ENCODE data around the gene MYO6.

MYO6 gene

GRCh38 chr6:75766387-75766786 is 17.3 kb downstream of the MYO6 start:
- DNase-seq (ENCODE audit: low spot score), result no peak

- no peak for DNase-seq (ENCODE audit: low spot score)
Observed at GRCh38 chr6:75770844-75771243, 21.8 kb downstream of the MYO6 start.

- no peak for DNase-seq (ENCODE audit: low spot score)
Observed at GRCh38 chr6:75775219-75775618, 26.2 kb downstream of the MYO6 start.

- no peak for DNase-seq (ENCODE audit: low spot score)
Observed at GRCh38 chr6:75776461-75776860, 27.4 kb downstream of the MYO6 start.

- DNase-seq (ENCODE audit: low spot score), result no peak
Observed at GRCh38 chr6:75778757-75779156, 29.7 kb downstream of the MYO6 start.

GRCh38 chr6:75786152-75786551 is 37.1 kb downstream of the MYO6 start:
- no peak for DNase-seq (ENCODE audit: low spot score)

- DNase-seq (ENCODE audit: low spot score), result no peak
Observed at GRCh38 chr6:75788894-75789293, 39.9 kb downstream of the MYO6 start.

GRCh38 chr6:75791881-75792280 is 42.8 kb downstream of the MYO6 start:
- DNase-seq (ENCODE audit: low spot score), result no peak

- DNase-seq (ENCODE audit: low spot score), result no peak
Observed at GRCh38 chr6:75794351-75794846, 45.4 kb downstream of the MYO6 start.

- DNase-seq (ENCODE audit: low spot score), result no peak
Observed at GRCh38 chr6:75794954-75795739, 46.1 kb downstream of the MYO6 start.

- no peak for DNase-seq (ENCODE audit: low spot score)
Observed at GRCh38 chr6:75796723-75797122, 47.7 kb downstream of the MYO6 start.

GRCh38 chr6:75800133-75800532 is 51.1 kb downstream of the MYO6 start:
- no peak for DNase-seq (ENCODE audit: low spot score)

GRCh38 chr6:75800708-75801505 is 51.9 kb downstream of the MYO6 start:
- DNase-seq (ENCODE audit: low spot score), result no peak

GRCh38 chr6:75802366-75802765 is 53.3 kb downstream of the MYO6 start:
- no peak for DNase-seq (ENCODE audit: low spot score)

- no peak for DNase-seq (ENCODE audit: low spot score)
Observed at GRCh38 chr6:75808507-75808906, 59.5 kb downstream of the MYO6 start.

GRCh38 chr6:75812560-75812959 is 63.5 kb downstream of the MYO6 start:
- DNase-seq (ENCODE audit: low spot score), result no peak

GRCh38 chr6:75813476-75814250 is 64.6 kb downstream of the MYO6 start:
- no peak for DNase-seq (ENCODE audit: low spot score)

GRCh38 chr6:75815756-75816155 is 66.7 kb downstream of the MYO6 start:
- no peak for DNase-seq (ENCODE audit: low spot score)

GRCh38 chr6:75818098-75818855 is 69.2 kb downstream of the MYO6 start:
- no peak for DNase-seq (ENCODE audit: low spot score)

GRCh38 chr6:75819776-75820487 is 70.9 kb downstream of the MYO6 start:
- no peak for DNase-seq (ENCODE audit: low spot score)

- no peak for DNase-seq (ENCODE audit: low spot score)
Observed at GRCh38 chr6:75824160-75824559, 75.1 kb downstream of the MYO6 start.

All from left forelimb (tissue), 1 donor.